ENCODE results near the gene PFKFB4. TPM values are rescaled to one million over a fixed set of nuclear protein-coding genes. Genes with fewer than 3 reads are reported as not detected.
A peak's percentile ranks its signal among the peaks of the same experiment; 100 is the strongest.

Gene PFKFB4
- total and polyA plus RNA-seq, 2 of the 8 experiments (the other 6 are each of a cell fraction or from before 2014, with no cell fraction given), result 10.7 to 20.1 TPM

DNA sequence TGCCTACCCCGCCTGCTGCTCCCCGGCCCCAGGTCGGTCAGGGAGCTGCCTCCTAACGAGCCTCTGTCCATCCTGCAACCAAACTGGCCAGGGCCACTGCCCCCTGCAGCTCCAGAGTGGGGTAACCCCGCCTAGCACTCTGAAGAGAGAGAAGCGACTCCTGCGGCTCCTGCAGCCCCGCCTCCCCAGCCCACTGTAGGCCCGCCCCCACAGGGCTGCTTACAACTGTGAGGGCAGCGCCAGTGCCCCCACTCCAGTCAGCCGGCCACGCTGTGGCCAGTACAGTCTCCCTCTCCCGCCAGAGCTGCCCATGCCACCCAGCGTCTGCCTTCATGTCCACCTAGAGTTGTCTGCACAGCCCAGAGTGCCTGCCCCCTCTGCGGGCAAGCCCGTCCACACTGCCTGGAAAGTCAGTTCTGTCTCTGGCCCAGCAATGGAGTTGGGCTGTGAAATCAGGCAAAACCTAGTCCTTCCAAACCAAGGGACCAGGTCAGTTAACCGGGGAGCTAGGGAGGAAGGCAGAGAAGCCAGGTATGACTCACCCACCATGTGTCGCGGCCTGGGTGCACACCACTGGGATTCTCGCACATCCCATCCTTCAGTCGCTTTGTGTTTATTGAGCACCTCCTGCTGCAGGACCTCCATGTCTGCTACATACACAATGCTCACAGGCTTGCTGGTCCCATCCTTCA lies 4.6 kb upstream of the PFKFB4 start:
- H2BK5ac ChIP-seq (ENCODE audit: low read depth, low read length), result peak overlapping the region; percentile 88; the same call in 1 of the 2 replicates
- peak overlapping the region; percentile 87 for H3K18ac ChIP-seq (ENCODE audit: extremely low read depth, low read length)
- H4K5ac ChIP-seq (ENCODE audit: insufficient read length, low read depth, low read length), result peak overlapping the region; percentile 73
- no peaks in the 10 kb centered on the region for H3K79me2 ChIP-seq (ENCODE audit: control insufficient read depth in 1 of 2, insufficient read depth in 2 of 2, low read length in 2 of 2)
- H4K91ac ChIP-seq (replicated peaks; ENCODE audit: insufficient read length, low read length), result peak overlapping the region; percentile 81
- peaks cover 4 to 30% (median 18%) of the 10 kb centered on the region in 4 experiments for H3K4me1 ChIP-seq (replicated peaks in 1 of 4; ENCODE audit: control insufficient read depth in 3 of 4, insufficient read depth in 4 of 4, low read length in 3 of 4)
- H2BK20ac ChIP-seq (ENCODE audit: low read length), result peak overlapping the region; percentile 11; the same call in 1 of the 2 replicates
- peak overlapping the region; percentile 99; the same call in 1 of the 2 replicates for H2BK12ac ChIP-seq (ENCODE audit: low read depth, low read length)
- H3K4ac ChIP-seq (replicated peaks; ENCODE audit: insufficient read length, low read depth, low read length), result peak overlapping the region; percentile 96
- ChIA-PET CTCF (ENCODE audit: partially characterized antibody) (interaction anchor here (0.7 to 6.7 kb wide), 17 partner anchors 9 to 174 kb away, joined by 3 to 52 read pairs (median 4); partner anchors contain the start of genes CCDC51, SLC26A6 and TMA7), POLR2A (ENCODE audit: partially characterized antibody) (interaction anchor here (0.7 to 1.6 kb wide), 12 partner anchors 16 to 161 kb away, joined by 3 to 6 read pairs (median 4); partner anchors contain the start of genes CCDC51, SLC26A6, TMA7 and UQCRC1)
- H3K14ac ChIP-seq (ENCODE audit: insufficient read length), result no peak overlapping the region
- H2BK15ac ChIP-seq (ENCODE audit: low read length), result peak overlapping the region; percentile 97; the same call in 1 of the 2 replicates
- no peaks in the 10 kb centered on the region for H3K9me3 ChIP-seq (ENCODE audit: insufficient read depth in 2 of 2, low read depth in 1 of 2, low read length in 1 of 2)
- WGBS, 2 experiments (ENCODE audit: extremely low coverage in 1 of 2, insufficient coverage in 1 of 2, insufficient read length in 1 of 2, insufficient replicate concordance in 2 of 2, low coverage in 1 of 2, low lambda C conversion rate in 2 of 2, missing lambda C conversion rate in 1 of 2), result 53% methylated on average over 18 of the region's 21 CpGs; no CpG with 5 or more reads in 1 of the 2 experiments
- no peaks in the 10 kb centered on the region for H3K27me3 ChIP-seq (replicated peaks in 1 of 4; ENCODE audit: control insufficient read depth in 3 of 4, extremely low read depth in 1 of 4, insufficient read depth in 3 of 4, low read length in 3 of 4)
- H2AFZ ChIP-seq (ENCODE audit: low read length), result 0 out of 2 replicates have a peak overlapping the region, but pooled peaks have one; percentile 9
- no peaks in the 10 kb centered on the region for H3K79me1 ChIP-seq (ENCODE audit: low read depth, low read length)
- H4K20me1 ChIP-seq (replicated peaks in 1 of 2; ENCODE audit: control insufficient read depth in 1 of 2, insufficient read depth in 2 of 2, low read length in 2 of 2), result no peaks in the 10 kb centered on the region
- TF ChIP-seq POU5F1 (IDR thresholded peaks at IDR 0.05; ENCODE audit: low read depth, low read length) (no peak), RAD21 (IDR thresholded peaks at IDR 0.05 in 1 of 2, conservative IDR thresholded peaks at IDR 0.05 in 1 of 2; ENCODE audit: low read depth in 2 of 2, low read length in 2 of 2) (peak in 1 of 2 experiments; percentile 18; a peak in 1 of 4 replicates), CREB1 (IDR thresholded peaks at IDR 0.05) (0 out of 2 replicates have a peak, but pooled peaks have one; percentile 9), EP300 (IDR thresholded peaks at IDR 0.05; ENCODE audit: borderline replicate concordance in 1 of 2, low read depth in 2 of 2, low read length in 2 of 2) (no peak), CHD2 (IDR thresholded peaks at IDR 0.05; ENCODE audit: low read length) (no peak), POLR2A (IDR thresholded peaks at IDR 0.05; ENCODE audit: control extremely low read depth in 1 of 2, low read depth in 2 of 2, low read length in 2 of 2) (peak in 1 of 2 experiments; percentile 28; a peak in 1 of 3 replicates), RFX5 (IDR thresholded peaks at IDR 0.05; ENCODE audit: borderline replicate concordance, low read depth, low read length) (no peak)
- TF ChIP-seq, protein P1, sequence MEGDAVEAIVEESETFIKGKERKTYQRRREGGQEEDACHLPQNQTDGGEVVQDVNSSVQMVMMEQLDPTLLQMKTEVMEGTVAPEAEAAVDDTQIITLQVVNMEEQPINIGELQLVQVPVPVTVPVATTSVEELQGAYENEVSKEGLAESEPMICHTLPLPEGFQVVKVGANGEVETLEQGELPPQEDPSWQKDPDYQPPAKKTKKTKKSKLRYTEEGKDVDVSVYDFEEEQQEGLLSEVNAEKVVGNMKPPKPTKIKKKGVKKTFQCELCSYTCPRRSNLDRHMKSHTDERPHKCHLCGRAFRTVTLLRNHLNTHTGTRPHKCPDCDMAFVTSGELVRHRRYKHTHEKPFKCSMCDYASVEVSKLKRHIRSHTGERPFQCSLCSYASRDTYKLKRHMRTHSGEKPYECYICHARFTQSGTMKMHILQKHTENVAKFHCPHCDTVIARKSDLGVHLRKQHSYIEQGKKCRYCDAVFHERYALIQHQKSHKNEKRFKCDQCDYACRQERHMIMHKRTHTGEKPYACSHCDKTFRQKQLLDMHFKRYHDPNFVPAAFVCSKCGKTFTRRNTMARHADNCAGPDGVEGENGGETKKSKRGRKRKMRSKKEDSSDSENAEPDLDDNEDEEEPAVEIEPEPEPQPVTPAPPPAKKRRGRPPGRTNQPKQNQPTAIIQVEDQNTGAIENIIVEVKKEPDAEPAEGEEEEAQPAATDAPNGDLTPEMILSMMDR (IDR thresholded peaks at IDR 0.05; ENCODE audit: control extremely low read depth in 1 of 3, insufficient read depth in 1 of 3, low read depth in 1 of 3, low read length in 3 of 3), result peak in 2 of 3 experiments; percentile 39 to 52; a peak in 3 of 4 replicates
- H3K56ac ChIP-seq (replicated peaks; ENCODE audit: insufficient read length, low read depth, low read length), result no peak overlapping the region
- no peak overlapping the region for H3K27ac ChIP-seq (ENCODE audit: low read depth, low read length)
- FAIRE-seq (no peak), DNase-seq (ENCODE audit: low read depth in 1 of 2, low spot score in 2 of 2) (peak; percentile 38 to 86)
- peak overlapping the region; percentile 59 to 64 for H3K4me2 ChIP-seq (ENCODE audit: insufficient read depth in 1 of 2, low read depth in 2 of 2, low read length in 2 of 2)
- no peaks in the 10 kb centered on the region; the same call in 1 of the 2 replicates for H3K23me2 ChIP-seq (ENCODE audit: low read depth, low read length)
- H2BK120ac ChIP-seq (replicated peaks; ENCODE audit: low read depth, low read length), result no peak overlapping the region
- H3K4me3 ChIP-seq (ENCODE audit: extremely low read depth in 1 of 4, insufficient read depth in 2 of 4, low read depth in 3 of 4, low read length in 4 of 4), result peak overlapping the region in 1 of 4 experiments; percentile 46; a peak in 3 of 8 replicates
- H4K8ac ChIP-seq (ENCODE audit: extremely low read depth, insufficient read depth, low read length), result peak overlapping the region; percentile 64; the same call in 1 of the 2 replicates
- H2AK5ac ChIP-seq (ENCODE audit: low read depth, low read length), result no peak overlapping the region; the same call in 1 of the 2 replicates
- no peaks in the 10 kb centered on the region for H3K36me3 ChIP-seq (ENCODE audit: control insufficient read depth in 2 of 4, insufficient read depth in 4 of 4, low read length in 3 of 4)
- no peak overlapping the region for H3K23ac ChIP-seq (ENCODE audit: insufficient read length)
- no peak overlapping the region; a peak in 2 of 7 replicates for H3K9ac ChIP-seq (replicated peaks in 1 of 4; ENCODE audit: extremely low read depth in 1 of 4, low read depth in 3 of 4, low read length in 3 of 4)

Data from H1 (cell line).